Mammary epithelial cell (primary cell): ENCODE results near the gene AAMP.

ENCODE experiments used
- EZH2 ChIP-seq: IDR thresholded peaks from 2 replicates; pipeline ENCODE4 v1.6.1; 2012; ENCODE audit warnings: low read length, inconsistent platforms, borderline replicate concordance
- TF ChIP-seq, protein P1 (sequence below), 2 donors: IDR thresholded peaks in 1 of 2; conservative IDR thresholded peaks in 1 of 2; 2 replicates each; pipeline ENCODE4 v1.5.1; 2011 to 2012; ENCODE audit warnings: inconsistent platforms in 2 of 2, low read length in 2 of 2, mild to moderate bottlenecking in 2 of 2, control low read depth in 1 of 2, low read depth in 1 of 2; ENCODE audit not compliant: insufficient read depth in 1 of 2; ENCODE audit errors: extremely low read depth in 1 of 2

DNA sequence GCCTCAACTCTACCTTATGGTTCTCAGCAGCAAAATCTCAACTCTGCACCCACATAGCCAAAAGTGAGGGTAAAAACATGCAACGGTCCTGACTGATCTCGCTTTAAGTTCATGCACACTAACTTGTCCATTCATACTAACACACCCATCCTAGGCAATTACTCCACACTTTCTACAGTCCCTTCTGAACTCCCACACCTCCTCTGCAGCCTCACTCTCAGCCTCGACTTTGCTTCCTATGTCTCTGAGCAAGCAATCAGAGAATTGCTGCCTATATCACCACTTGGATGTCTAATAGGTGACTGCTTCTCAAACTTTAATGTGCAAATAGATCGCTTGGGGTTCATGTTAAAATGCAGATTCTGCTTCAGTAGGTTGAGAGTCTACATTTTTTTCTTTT, 30.2 kb upstream of the AAMP start:
- TF ChIP-seq, protein P1, sequence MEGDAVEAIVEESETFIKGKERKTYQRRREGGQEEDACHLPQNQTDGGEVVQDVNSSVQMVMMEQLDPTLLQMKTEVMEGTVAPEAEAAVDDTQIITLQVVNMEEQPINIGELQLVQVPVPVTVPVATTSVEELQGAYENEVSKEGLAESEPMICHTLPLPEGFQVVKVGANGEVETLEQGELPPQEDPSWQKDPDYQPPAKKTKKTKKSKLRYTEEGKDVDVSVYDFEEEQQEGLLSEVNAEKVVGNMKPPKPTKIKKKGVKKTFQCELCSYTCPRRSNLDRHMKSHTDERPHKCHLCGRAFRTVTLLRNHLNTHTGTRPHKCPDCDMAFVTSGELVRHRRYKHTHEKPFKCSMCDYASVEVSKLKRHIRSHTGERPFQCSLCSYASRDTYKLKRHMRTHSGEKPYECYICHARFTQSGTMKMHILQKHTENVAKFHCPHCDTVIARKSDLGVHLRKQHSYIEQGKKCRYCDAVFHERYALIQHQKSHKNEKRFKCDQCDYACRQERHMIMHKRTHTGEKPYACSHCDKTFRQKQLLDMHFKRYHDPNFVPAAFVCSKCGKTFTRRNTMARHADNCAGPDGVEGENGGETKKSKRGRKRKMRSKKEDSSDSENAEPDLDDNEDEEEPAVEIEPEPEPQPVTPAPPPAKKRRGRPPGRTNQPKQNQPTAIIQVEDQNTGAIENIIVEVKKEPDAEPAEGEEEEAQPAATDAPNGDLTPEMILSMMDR (conservative IDR thresholded peaks at IDR 0.05 in 1 of 2, IDR thresholded peaks at IDR 0.05 in 1 of 2; ENCODE audit: extremely low read depth in 1 of 2, insufficient read depth in 1 of 2, low read depth in 1 of 2, low read length in 2 of 2): no peak
- TF ChIP-seq EZH2: no peak
